Endothelial cell of umbilical vein (primary cell): Measurements from ENCODE around the gene CNTNAP2. TPM values are rescaled to one million over a fixed set of nuclear protein-coding genes. Genes with fewer than 3 reads are reported as not detected.

ENCODE experiments used
- BruUV-seq: library from RNA; stranded (reverse); fragments of 400-500 nt; replicated peaks from 2 replicates; lab custom pipeline; 2021; lab: Mats Ljungman, UMichigan
- CTCF ChIA-PET: fragments of 300-600, 350-600 bp; sonication (Branson Sonifier 250); formaldehyde crosslinking; loops from one replicate; lab custom pipeline; 2021; ENCODE audit warnings: antibody characterized with exemption, inconsistent platforms; lab: Charles Lee
- POLR2A ChIA-PET: fragments of 300-600, 350-600 bp; sonication (Branson Sonifier 250); formaldehyde crosslinking; loops from one replicate; lab custom pipeline; 2021; ENCODE audit warnings: antibody characterized with exemption, inconsistent platforms; lab: Charles Lee
- DNase-seq: peaks from one replicate; pipeline ENCODE4 v3.0.0-alpha.2; 2011; ENCODE audit warnings: low read depth, low spot score
- FAIRE-seq: peaks from 2 replicates; lab custom pipeline; 2011; peaks lifted over from hg19 to GRCh38; lab: Jason Lieb, UNC
- H2AFZ ChIP-seq: 2 replicates; pipeline ENCODE4 v1.6.0; 2012; ENCODE audit warnings: low read depth, low read length, control low read depth, inconsistent platforms
- H3K27ac ChIP-seq: 2 replicates; pipeline ENCODE4 v1.5.1; 2011; ENCODE audit warnings: low read depth, mild to moderate bottlenecking, control low read depth, low read length, moderate library complexity; ENCODE audit not compliant: insufficient read depth
- H3K27me3 ChIP-seq, 2 experiments: 2 replicates each; pipeline versions ENCODE4 v1.6.0 to v1.6.1; 2011; ENCODE audit warnings: low read length in 2 of 2, mixed read lengths in 1 of 2; ENCODE audit not compliant: control insufficient read depth in 2 of 2, insufficient read depth in 2 of 2
- H3K36me3 ChIP-seq, 2 experiments: 2 replicates in 1 of 2; 3 replicates in 1 of 2; pipeline ENCODE4 v1.5.1; 2011; ENCODE audit warnings: low read length in 2 of 2, mild to moderate bottlenecking in 1 of 2, moderate library complexity in 1 of 2; ENCODE audit not compliant: control insufficient read depth in 2 of 2, insufficient read depth in 2 of 2; ENCODE audit errors: extremely low read depth in 1 of 2
- H3K4me1 ChIP-seq: 3 replicates; pipeline ENCODE4 v1.5.1; 2011; ENCODE audit warnings: mild to moderate bottlenecking, low read length; ENCODE audit not compliant: control insufficient read depth, insufficient read depth; ENCODE audit errors: extremely low read depth
- H3K4me2 ChIP-seq: 2 replicates; pipeline ENCODE4 v1.6.1; 2011; ENCODE audit warnings: low read length, control low read depth, mixed read lengths; ENCODE audit not compliant: insufficient read depth
- H3K4me3 ChIP-seq, 3 experiments: fragments of 200-600 bp in 1 of 3; sonication (generic), shearing (Covaris generic) in 1 of 3; replicated peaks in 1 of 3; 2 replicates each; pipeline ENCODE4 v1.5.1; 2011 to 2016; ENCODE audit warnings: control low read depth in 3 of 3, low read length in 3 of 3, mild to moderate bottlenecking in 2 of 3, inconsistent platforms in 1 of 3, low read depth in 1 of 3, moderate library complexity in 1 of 3; ENCODE audit not compliant: insufficient read depth in 1 of 3
- H3K79me2 ChIP-seq: 2 replicates; pipeline ENCODE4 v1.6.0; 2012; ENCODE audit warnings: low read length, inconsistent platforms; ENCODE audit not compliant: control insufficient read depth, insufficient read depth
- H3K9ac ChIP-seq: replicated peaks from 2 replicates; pipeline ENCODE3; 2011; ENCODE audit warnings: low read length, control low read depth; ENCODE audit not compliant: insufficient read depth; ENCODE audit errors: extremely low read depth
- H3K9me1 ChIP-seq: replicated peaks from 3 replicates; pipeline ENCODE4 v1.6.0; 2011; ENCODE audit warnings: mild to moderate bottlenecking, low read length; ENCODE audit not compliant: control insufficient read depth, insufficient read depth; ENCODE audit errors: extremely low read depth
- H3K9me3 ChIP-seq: replicated peaks from 2 replicates; pipeline ENCODE4 v1.5.1; 2012; ENCODE audit warnings: low read length, inconsistent platforms; ENCODE audit not compliant: control insufficient read depth, insufficient read depth
- H4K20me1 ChIP-seq: replicated peaks from 2 replicates; pipeline ENCODE3; 2011; ENCODE audit warnings: mild to moderate bottlenecking, low read length; ENCODE audit not compliant: control insufficient read depth, insufficient read depth; ENCODE audit errors: extremely low read depth
- EZH2 ChIP-seq: IDR thresholded peaks from 2 replicates; pipeline ENCODE4 v1.6.1; 2012; ENCODE audit warnings: borderline replicate concordance, low read depth, mild to moderate bottlenecking, moderate library complexity, low read length, inconsistent platforms; ENCODE audit not compliant: severe bottlenecking
- FOS ChIP-seq: IDR thresholded peaks from 2 replicates; pipeline ENCODE4 v1.6.1; 2011; ENCODE audit warnings: mild to moderate bottlenecking, low read length, moderate library complexity, borderline replicate concordance; ENCODE audit not compliant: insufficient read depth
- GATA2 ChIP-seq: IDR thresholded peaks from 2 replicates; pipeline ENCODE4 v1.7.0; 2011; ENCODE audit warnings: low read depth, mild to moderate bottlenecking, moderate library complexity, mixed read lengths, low read length; ENCODE audit not compliant: insufficient read length, insufficient read depth
- JUN ChIP-seq: IDR thresholded peaks from 2 replicates; pipeline ENCODE4 v1.6.1; 2011; ENCODE audit warnings: borderline replicate concordance, low read depth; ENCODE audit not compliant: insufficient read length, insufficient read depth
- MYC ChIP-seq: IDR thresholded peaks from one replicate; pipeline ENCODE4 v1.6.1; 2011; ENCODE audit warnings: mild to moderate bottlenecking, low read depth, low read length
- POLR2A ChIP-seq: IDR thresholded peaks from 2 replicates; pipeline ENCODE4 v1.6.1; 2012; ENCODE audit warnings: low read depth, mild to moderate bottlenecking, control low read depth, low read length
- POLR2AphosphoS5 ChIP-seq: IDR thresholded peaks from 2 replicates; pipeline ENCODE4 v1.6.1; 2012; ENCODE audit warnings: low read depth, mild to moderate bottlenecking, control low read depth, low read length, moderate library complexity; ENCODE audit not compliant: insufficient read depth
- dilution Hi-C: fragments of 300-500 bp; cut with MboI; formaldehyde crosslinking; loops from one replicate; pipeline ENCODE4 v1.15.0; 2019; ENCODE audit warnings: low sequenced_read_pairs; ENCODE audit not compliant: extremely low pct_ligation_motif_present
- intact Hi-C: fragments of 100-400 bp; cut with micrococcal nuclease; formaldehyde crosslinking; loops from one replicate; pipeline ENCODE4 v1.10.0; 2022
- polyA plus RNA-seq, 4 experiments: library from polyadenylated mRNA; depleted of rRNA in 3 of 4; stranded (reverse) in 3 of 4; unstranded in 1 of 4; fragments of >200 nt; gene quantifications; 2 replicates each; pipeline versions ENCODE4 v1.2.1 to v1.2.3, GENCODE V29; 2011 to 2012; ENCODE audit warnings: missing spikeins in 1 of 4
- total RNA-seq: library from RNA; stranded (reverse); gene quantifications from 2 replicates; pipeline ENCODE4 v1.2.3, GENCODE V29; 2021
- TF ChIP-seq, protein P1 (sequence below), 2 donors: IDR thresholded peaks; 1 replicate in 1 of 2; 2 replicates in 1 of 2; pipeline ENCODE4 v1.5.1; 2011; ENCODE audit warnings: low read length in 2 of 2, mild to moderate bottlenecking in 2 of 2, moderate library complexity in 2 of 2, control low read depth in 1 of 2, inconsistent platforms in 1 of 2, low read depth in 1 of 2; ENCODE audit not compliant: insufficient read depth in 1 of 2; ENCODE audit errors: extremely low read depth in 1 of 2
- TF ChIP-seq, protein P2 (sequence below): IDR thresholded peaks from 2 replicates; pipeline ENCODE4 v1.6.1; 2011; ENCODE audit not compliant: insufficient read depth, insufficient read length

Gene CNTNAP2
- total and polyA plus RNA-seq, 2 donors (not counting 3 experiments of a cell fraction or from before 2014, with no cell fraction given) = not detected

DNA sequence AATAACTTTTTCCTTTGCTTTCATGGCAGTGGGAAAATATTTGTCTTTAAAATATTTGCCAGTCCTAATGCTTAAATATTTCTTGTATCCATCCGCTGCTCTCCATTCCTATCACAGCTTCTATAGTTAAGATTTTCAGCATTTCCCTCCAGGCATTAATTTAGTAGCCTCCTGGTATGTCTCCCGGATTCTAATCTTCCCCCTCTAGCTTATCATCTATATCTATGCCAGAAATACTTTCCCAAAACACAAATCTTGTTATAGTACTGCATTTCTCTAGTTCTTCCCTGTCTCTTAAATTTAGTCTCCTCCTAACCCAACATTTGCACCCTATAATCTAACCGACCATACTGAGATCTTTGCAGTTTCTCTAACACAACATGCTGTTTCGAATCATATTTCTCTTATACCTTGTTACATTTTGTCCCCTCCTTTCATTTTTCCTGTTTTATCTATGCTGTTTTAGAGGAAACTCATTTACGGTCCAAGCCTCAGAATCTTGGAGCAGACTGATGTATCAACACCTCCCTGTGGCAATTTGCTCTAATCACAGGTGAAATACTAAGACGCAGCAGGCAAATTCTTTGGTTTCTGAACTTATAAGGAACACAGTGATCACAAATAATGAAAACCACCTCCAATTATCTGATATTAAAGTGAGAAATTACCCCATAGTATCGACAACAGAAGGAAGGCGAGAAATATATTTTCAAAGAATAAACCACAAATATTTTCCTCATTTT, 10.3 kb downstream of the CNTNAP2 start:
- peaks cover 2% of the 10 kb centered on the region for H3K9me3 ChIP-seq
- TF ChIP-seq JUN (no peak), MYC (no peak), EZH2 (no peak), POLR2A (no peak), FOS (no peak), GATA2 (no peak), POLR2AphosphoS5 (no peak)
- TF ChIP-seq, protein P1, sequence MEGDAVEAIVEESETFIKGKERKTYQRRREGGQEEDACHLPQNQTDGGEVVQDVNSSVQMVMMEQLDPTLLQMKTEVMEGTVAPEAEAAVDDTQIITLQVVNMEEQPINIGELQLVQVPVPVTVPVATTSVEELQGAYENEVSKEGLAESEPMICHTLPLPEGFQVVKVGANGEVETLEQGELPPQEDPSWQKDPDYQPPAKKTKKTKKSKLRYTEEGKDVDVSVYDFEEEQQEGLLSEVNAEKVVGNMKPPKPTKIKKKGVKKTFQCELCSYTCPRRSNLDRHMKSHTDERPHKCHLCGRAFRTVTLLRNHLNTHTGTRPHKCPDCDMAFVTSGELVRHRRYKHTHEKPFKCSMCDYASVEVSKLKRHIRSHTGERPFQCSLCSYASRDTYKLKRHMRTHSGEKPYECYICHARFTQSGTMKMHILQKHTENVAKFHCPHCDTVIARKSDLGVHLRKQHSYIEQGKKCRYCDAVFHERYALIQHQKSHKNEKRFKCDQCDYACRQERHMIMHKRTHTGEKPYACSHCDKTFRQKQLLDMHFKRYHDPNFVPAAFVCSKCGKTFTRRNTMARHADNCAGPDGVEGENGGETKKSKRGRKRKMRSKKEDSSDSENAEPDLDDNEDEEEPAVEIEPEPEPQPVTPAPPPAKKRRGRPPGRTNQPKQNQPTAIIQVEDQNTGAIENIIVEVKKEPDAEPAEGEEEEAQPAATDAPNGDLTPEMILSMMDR (IDR thresholded peaks at IDR 0.05; ENCODE audit: extremely low read depth in 1 of 2, insufficient read depth in 1 of 2, low read depth in 1 of 2, low read length in 2 of 2) = no peak
- TF ChIP-seq, protein P2, sequence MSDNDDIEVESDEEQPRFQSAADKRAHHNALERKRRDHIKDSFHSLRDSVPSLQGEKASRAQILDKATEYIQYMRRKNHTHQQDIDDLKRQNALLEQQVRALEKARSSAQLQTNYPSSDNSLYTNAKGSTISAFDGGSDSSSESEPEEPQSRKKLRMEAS = no peak
- H3K4me2 ChIP-seq = no peak overlapping the region
- H3K36me3 ChIP-seq = no peaks in the 10 kb centered on the region
- H3K4me1 ChIP-seq = no peaks in the 10 kb centered on the region
- no TSS peak for BruUV-seq
- H3K4me3 ChIP-seq = no peak overlapping the region
- no peaks in the 10 kb centered on the region for H4K20me1 ChIP-seq
- POLR2A ChIA-PET = no interaction called here
- no peak for FAIRE-seq
- CTCF ChIA-PET = no interaction called here
- no peak overlapping the region for H3K9ac ChIP-seq
- intact Hi-C loops = no loop called here
- no peak for DNase-seq
- no peaks in the 10 kb centered on the region for H3K79me2 ChIP-seq
- no peaks in the 10 kb centered on the region for H3K9me1 ChIP-seq
- H3K27ac ChIP-seq = no peak overlapping the region
- H2AFZ ChIP-seq = no peak overlapping the region
- no peaks in the 10 kb centered on the region for H3K27me3 ChIP-seq
- dilution Hi-C loops = no loop called here
